PC-3 (cell line): ENCODE results near the gene RDH12.

ENCODE experiments used
- EZH2phosphoT487 ChIP-seq: fragments of 300-600 bp; sonication (generic); IDR thresholded peaks from 2 replicates; pipeline ENCODE4 v1.6.1; 2018; ENCODE audit warnings: mild to moderate bottlenecking, antibody characterized with exemption, low read length, borderline replicate concordance
- TF ChIP-seq, protein P1 (sequence below): fragments of 300-600 bp; sonication (generic); conservative IDR thresholded peaks from 2 replicates; pipeline ENCODE4 v1.5.1; 2017; ENCODE audit warnings: antibody characterized with exemption, low read depth, mild to moderate bottlenecking, low read length

DNA sequence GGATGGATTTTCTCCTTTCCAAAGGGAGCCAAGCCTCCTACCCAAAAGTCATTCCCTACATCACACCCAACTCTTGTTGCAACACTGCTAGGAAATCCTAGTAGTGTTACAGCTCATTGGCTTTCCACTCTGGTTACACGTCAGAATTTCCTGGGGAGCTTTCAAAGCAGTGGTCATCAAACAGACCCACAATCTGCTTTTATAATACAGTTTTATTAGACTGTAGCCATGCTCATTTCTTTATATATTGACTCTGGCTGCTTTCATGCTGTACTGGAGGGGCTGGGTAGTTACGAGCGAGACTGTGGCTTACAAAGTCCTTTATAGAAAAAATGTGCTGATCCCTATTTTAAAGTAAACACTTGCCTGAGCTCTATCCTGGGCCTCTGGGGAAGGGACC lies 80.4 kb downstream of the RDH12 start:
- TF ChIP-seq, protein P1, sequence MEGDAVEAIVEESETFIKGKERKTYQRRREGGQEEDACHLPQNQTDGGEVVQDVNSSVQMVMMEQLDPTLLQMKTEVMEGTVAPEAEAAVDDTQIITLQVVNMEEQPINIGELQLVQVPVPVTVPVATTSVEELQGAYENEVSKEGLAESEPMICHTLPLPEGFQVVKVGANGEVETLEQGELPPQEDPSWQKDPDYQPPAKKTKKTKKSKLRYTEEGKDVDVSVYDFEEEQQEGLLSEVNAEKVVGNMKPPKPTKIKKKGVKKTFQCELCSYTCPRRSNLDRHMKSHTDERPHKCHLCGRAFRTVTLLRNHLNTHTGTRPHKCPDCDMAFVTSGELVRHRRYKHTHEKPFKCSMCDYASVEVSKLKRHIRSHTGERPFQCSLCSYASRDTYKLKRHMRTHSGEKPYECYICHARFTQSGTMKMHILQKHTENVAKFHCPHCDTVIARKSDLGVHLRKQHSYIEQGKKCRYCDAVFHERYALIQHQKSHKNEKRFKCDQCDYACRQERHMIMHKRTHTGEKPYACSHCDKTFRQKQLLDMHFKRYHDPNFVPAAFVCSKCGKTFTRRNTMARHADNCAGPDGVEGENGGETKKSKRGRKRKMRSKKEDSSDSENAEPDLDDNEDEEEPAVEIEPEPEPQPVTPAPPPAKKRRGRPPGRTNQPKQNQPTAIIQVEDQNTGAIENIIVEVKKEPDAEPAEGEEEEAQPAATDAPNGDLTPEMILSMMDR, result no peak
- TF ChIP-seq EZH2phosphoT487, result no peak
